ENCODE data around the gene RAD51B. TPM values are rescaled to one million over a fixed set of nuclear protein-coding genes. Genes with fewer than 3 reads are reported as not detected.

The RAD51B gene
- total RNA-seq, 1 donor from 2014 or later: 38.6 TPM

GRCh38 chr14:68598621-68599447, 779.3 kb downstream of the RAD51B start:
- Histone ChIP-seq H3K4me1 (ENCODE audit: control insufficient read depth in 3 of 3, insufficient read depth in 3 of 3, low read length in 3 of 3) (peaks cover 27 to 45% (median 37%) of the 10 kb centered on the region in 3 donors), H3K9me3 (ENCODE audit: control insufficient read depth in 3 of 3, low read length in 3 of 3) (no peaks in the 10 kb centered on the region), H3K27ac (ENCODE audit: low read depth, low read length) (peak overlapping the region; percentile 79), H3K36me3 (ENCODE audit: control insufficient read depth in 3 of 3, insufficient read depth in 3 of 3, low read length in 3 of 3) (no peaks in the 10 kb centered on the region), H3K27me3 (ENCODE audit: control insufficient read depth in 3 of 3, insufficient read depth in 3 of 3, low read length in 3 of 3) (no peaks in the 10 kb centered on the region), H3K4me3 (ENCODE audit: low read length in 3 of 3) (no peak overlapping the region), H3K9ac (ENCODE audit: low read depth in 1 of 3, low read length in 3 of 3) (peak overlapping the region in 1 of 3 donors; percentile 64)

- Histone ChIP-seq H3K9ac (ENCODE audit: low read depth in 1 of 3, low read length in 3 of 3) (no peak overlapping the region), H3K9me3 (ENCODE audit: control insufficient read depth in 3 of 3, low read length in 3 of 3) (no peaks in the 10 kb centered on the region), H3K27ac (ENCODE audit: low read depth, low read length) (peak overlapping the region; percentile 79), H3K36me3 (ENCODE audit: control insufficient read depth in 3 of 3, insufficient read depth in 3 of 3, low read length in 3 of 3) (no peaks in the 10 kb centered on the region), H3K27me3 (ENCODE audit: control insufficient read depth in 3 of 3, insufficient read depth in 3 of 3, low read length in 3 of 3) (no peaks in the 10 kb centered on the region), H3K4me1 (ENCODE audit: control insufficient read depth in 3 of 3, insufficient read depth in 3 of 3, low read length in 3 of 3) (peaks cover 26 to 37% (median 36%) of the 10 kb centered on the region in 3 donors), H3K4me3 (ENCODE audit: low read length in 3 of 3) (no peak overlapping the region)
Measured at GRCh38 chr14:68599896-68600610, 780.5 kb downstream of the RAD51B start.

GRCh38 chr14:68602507-68602906, 782.9 kb downstream of the RAD51B start:
- Histone ChIP-seq H3K4me1 (ENCODE audit: control insufficient read depth in 3 of 3, insufficient read depth in 3 of 3, low read length in 3 of 3) (peaks cover 22 to 32% (median 31%) of the 10 kb centered on the region in 3 donors), H3K36me3 (ENCODE audit: control insufficient read depth in 3 of 3, insufficient read depth in 3 of 3, low read length in 3 of 3) (no peaks in the 10 kb centered on the region), H3K9ac (ENCODE audit: low read depth in 1 of 3, low read length in 3 of 3) (no peak overlapping the region), H3K4me3 (ENCODE audit: low read length in 3 of 3) (no peak overlapping the region), H3K27ac (ENCODE audit: low read depth, low read length) (no peak overlapping the region), H3K27me3 (ENCODE audit: control insufficient read depth in 3 of 3, insufficient read depth in 3 of 3, low read length in 3 of 3) (no peaks in the 10 kb centered on the region), H3K9me3 (ENCODE audit: control insufficient read depth in 3 of 3, low read length in 3 of 3) (no peaks in the 10 kb centered on the region)

GRCh38 chr14:68603533-68604360, 784.2 kb downstream of the RAD51B start:
- no peaks in the 10 kb centered on the region for H3K9me3 ChIP-seq (ENCODE audit: control insufficient read depth in 3 of 3, low read length in 3 of 3)
- no peaks in the 10 kb centered on the region for H3K27me3 ChIP-seq (ENCODE audit: control insufficient read depth in 3 of 3, insufficient read depth in 3 of 3, low read length in 3 of 3)
- H3K27ac ChIP-seq (ENCODE audit: low read depth, low read length): peak overlapping the region; percentile 47
- H3K36me3 ChIP-seq (ENCODE audit: control insufficient read depth in 3 of 3, insufficient read depth in 3 of 3, low read length in 3 of 3): no peaks in the 10 kb centered on the region
- H3K4me3 ChIP-seq (ENCODE audit: low read length in 3 of 3): no peak overlapping the region
- peaks cover 29 to 34% (median 32%) of the 10 kb centered on the region in 3 donors for H3K4me1 ChIP-seq (ENCODE audit: control insufficient read depth in 3 of 3, insufficient read depth in 3 of 3, low read length in 3 of 3)
- no peak overlapping the region for H3K9ac ChIP-seq (ENCODE audit: low read depth in 1 of 3, low read length in 3 of 3)

GRCh38 chr14:68604361-68604730, 784.8 kb downstream of the RAD51B start:
- Histone ChIP-seq H3K9ac (ENCODE audit: low read depth in 1 of 3, low read length in 3 of 3) (no peak overlapping the region), H3K4me3 (ENCODE audit: low read length in 3 of 3) (no peak overlapping the region), H3K27ac (ENCODE audit: low read depth, low read length) (peak overlapping the region; percentile 47), H3K4me1 (ENCODE audit: control insufficient read depth in 3 of 3, insufficient read depth in 3 of 3, low read length in 3 of 3) (peaks cover 23 to 29% (median 26%) of the 10 kb centered on the region in 3 donors), H3K27me3 (ENCODE audit: control insufficient read depth in 3 of 3, insufficient read depth in 3 of 3, low read length in 3 of 3) (no peaks in the 10 kb centered on the region), H3K9me3 (ENCODE audit: control insufficient read depth in 3 of 3, low read length in 3 of 3) (no peaks in the 10 kb centered on the region), H3K36me3 (ENCODE audit: control insufficient read depth in 3 of 3, insufficient read depth in 3 of 3, low read length in 3 of 3) (no peaks in the 10 kb centered on the region)

- Histone ChIP-seq H3K27ac (ENCODE audit: low read depth, low read length) (no peak overlapping the region), H3K9me3 (ENCODE audit: control insufficient read depth in 3 of 3, low read length in 3 of 3) (no peaks in the 10 kb centered on the region), H3K4me3 (ENCODE audit: low read length in 3 of 3) (no peak overlapping the region), H3K9ac (ENCODE audit: low read depth in 1 of 3, low read length in 3 of 3) (no peak overlapping the region), H3K36me3 (ENCODE audit: control insufficient read depth in 3 of 3, insufficient read depth in 3 of 3, low read length in 3 of 3) (no peaks in the 10 kb centered on the region), H3K27me3 (ENCODE audit: control insufficient read depth in 3 of 3, insufficient read depth in 3 of 3, low read length in 3 of 3) (no peaks in the 10 kb centered on the region), H3K4me1 (ENCODE audit: control insufficient read depth in 3 of 3, insufficient read depth in 3 of 3, low read length in 3 of 3) (peaks cover 23 to 25% (median 24%) of the 10 kb centered on the region in 3 donors)
Measured at GRCh38 chr14:68604822-68605221, 785.2 kb downstream of the RAD51B start.

GRCh38 chr14:68606176-68606575, 786.6 kb downstream of the RAD51B start:
- H3K27me3 ChIP-seq (ENCODE audit: control insufficient read depth in 3 of 3, insufficient read depth in 3 of 3, low read length in 3 of 3): no peaks in the 10 kb centered on the region
- peaks cover 19 to 24% (median 23%) of the 10 kb centered on the region in 3 donors for H3K4me1 ChIP-seq (ENCODE audit: control insufficient read depth in 3 of 3, insufficient read depth in 3 of 3, low read length in 3 of 3)
- no peak overlapping the region for H3K27ac ChIP-seq (ENCODE audit: low read depth, low read length)
- no peak overlapping the region for H3K9ac ChIP-seq (ENCODE audit: low read depth in 1 of 3, low read length in 3 of 3)
- H3K4me3 ChIP-seq (ENCODE audit: low read length in 3 of 3): no peak overlapping the region
- H3K36me3 ChIP-seq (ENCODE audit: control insufficient read depth in 3 of 3, insufficient read depth in 3 of 3, low read length in 3 of 3): no peaks in the 10 kb centered on the region
- H3K9me3 ChIP-seq (ENCODE audit: control insufficient read depth in 3 of 3, low read length in 3 of 3): no peaks in the 10 kb centered on the region

- Histone ChIP-seq H3K4me3 (ENCODE audit: low read length in 3 of 3) (no peak overlapping the region), H3K36me3 (ENCODE audit: control insufficient read depth in 3 of 3, insufficient read depth in 3 of 3, low read length in 3 of 3) (no peaks in the 10 kb centered on the region), H3K9me3 (ENCODE audit: control insufficient read depth in 3 of 3, low read length in 3 of 3) (no peaks in the 10 kb centered on the region), H3K9ac (ENCODE audit: low read depth in 1 of 3, low read length in 3 of 3) (no peak overlapping the region), H3K27ac (ENCODE audit: low read depth, low read length) (peak overlapping the region; percentile 76), H3K27me3 (ENCODE audit: control insufficient read depth in 3 of 3, insufficient read depth in 3 of 3, low read length in 3 of 3) (no peaks in the 10 kb centered on the region), H3K4me1 (ENCODE audit: control insufficient read depth in 3 of 3, insufficient read depth in 3 of 3, low read length in 3 of 3) (peaks cover 21 to 27% (median 24%) of the 10 kb centered on the region in 3 donors)
Measured at GRCh38 chr14:68606644-68607043, 787.1 kb downstream of the RAD51B start.

- Histone ChIP-seq H3K27me3 (ENCODE audit: control insufficient read depth in 3 of 3, insufficient read depth in 3 of 3, low read length in 3 of 3) (no peaks in the 10 kb centered on the region), H3K9me3 (ENCODE audit: control insufficient read depth in 3 of 3, low read length in 3 of 3) (no peaks in the 10 kb centered on the region), H3K9ac (ENCODE audit: low read depth in 1 of 3, low read length in 3 of 3) (no peak overlapping the region), H3K36me3 (ENCODE audit: control insufficient read depth in 3 of 3, insufficient read depth in 3 of 3, low read length in 3 of 3) (no peaks in the 10 kb centered on the region), H3K4me1 (ENCODE audit: control insufficient read depth in 3 of 3, insufficient read depth in 3 of 3, low read length in 3 of 3) (peaks cover 24 to 32% (median 27%) of the 10 kb centered on the region in 3 donors), H3K4me3 (ENCODE audit: low read length in 3 of 3) (no peak overlapping the region), H3K27ac (ENCODE audit: low read depth, low read length) (peak overlapping the region; percentile 76)
Measured at GRCh38 chr14:68607081-68607866, 787.7 kb downstream of the RAD51B start.
